GM18498 (cell line): ENCODE data around the gene TRAPPC3.

ENCODE experiments used
- ATAC-seq: cut with Tn5 transposase; IDR thresholded peaks from one replicate; pipeline ENCODE4 v1.9.1; 2021; ENCODE audit warnings: mild to moderate bottlenecking, moderate library complexity; ENCODE audit not compliant: unreplicated experiment

Gene TRAPPC3

DNA sequence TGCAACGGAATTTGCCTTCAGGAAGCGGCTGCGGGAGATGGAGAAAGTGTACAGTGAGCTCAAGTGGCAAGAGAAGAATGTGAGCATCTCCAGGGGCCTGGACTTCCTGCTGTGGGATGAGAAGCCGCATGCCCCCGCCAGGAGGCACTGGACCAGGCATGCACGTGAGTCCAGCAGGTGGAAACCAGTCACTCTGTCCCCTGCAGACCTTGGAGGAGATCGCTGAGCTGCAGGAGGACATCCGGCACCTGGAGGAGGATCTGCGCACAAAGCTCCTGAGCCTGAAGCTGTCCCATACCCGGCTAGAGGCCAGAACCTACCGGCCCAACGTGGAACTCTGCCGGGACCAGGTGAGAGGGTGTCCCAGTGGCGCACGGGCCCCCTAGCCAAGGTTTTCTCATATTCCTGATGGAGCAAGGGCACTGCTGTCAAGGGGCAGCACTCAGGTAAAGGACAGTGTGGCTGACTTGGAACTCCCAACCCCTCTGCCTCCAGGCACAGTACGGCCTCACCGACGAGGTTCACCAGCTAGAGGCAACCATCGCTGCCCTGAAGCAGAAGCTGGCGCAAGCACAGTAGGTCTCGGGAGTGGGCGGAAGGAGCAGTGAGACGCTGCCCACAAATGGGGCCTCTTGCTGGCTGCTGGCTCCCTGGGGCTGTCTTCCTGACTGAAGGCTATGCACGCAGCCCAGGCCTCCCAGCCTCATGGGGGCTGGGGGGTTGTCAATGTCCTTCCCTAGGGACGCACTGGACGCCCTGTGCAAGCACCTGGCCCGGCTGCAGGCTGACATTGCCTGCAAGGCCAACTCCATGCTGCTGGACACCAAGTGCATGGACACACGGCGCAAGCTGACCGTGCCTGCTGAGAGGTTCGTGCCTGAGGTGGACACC is 61.8 kb downstream of the TRAPPC3 start:
- no peak for ATAC-seq
